Hindlimb muscle (tissue), 1 donor: Measurements from ENCODE around the gene SCAMP4. TPM values are rescaled to one million over a fixed set of nuclear protein-coding genes. Genes with fewer than 3 reads are reported as not detected.
"Not testable (repeated sequence)": the region's sequence is repeated elsewhere in the genome, so short reads cannot be mapped to it uniquely, and the experiment has no call there.

Experiments used
- DNase-seq: peaks from one replicate; pipeline ENCODE4 v3.0.0-alpha.2; 2013
- polyA plus RNA-seq: library from polyadenylated mRNA; unstranded; fragments of 120-200 nt; gene quantifications from one replicate; pipeline ENCODE4 v1.2.1, GENCODE V29; 2013; ENCODE audit not compliant: insufficient read length

The SCAMP4 gene
- polyA plus RNA-seq, 1 donor: 32.5 TPM

GRCh38 chr19:1866693-1867348 lies 38.4 kb upstream of the SCAMP4 start:
- no peak for DNase-seq

GRCh38 chr19:1867349-1867724 lies 37.9 kb upstream of the SCAMP4 start:
- no peak for DNase-seq

GRCh38 chr19:1868971-1869370 lies 36.2 kb upstream of the SCAMP4 start:
- DNase-seq: no peak

- DNase-seq: no peak
Measured at GRCh38 chr19:1871140-1871597, 34.0 kb upstream of the SCAMP4 start.

- no peak for DNase-seq
Measured at GRCh38 chr19:1871630-1872029, 33.6 kb upstream of the SCAMP4 start.

GRCh38 chr19:1872807-1873523 lies 32.2 kb upstream of the SCAMP4 start:
- no peak for DNase-seq

- no peak for DNase-seq
Measured at GRCh38 chr19:1873524-1874473, 31.4 kb upstream of the SCAMP4 start.

- no peak for DNase-seq
Measured at GRCh38 chr19:1874554-1875185, 30.5 kb upstream of the SCAMP4 start.

- not testable (repeated sequence) for DNase-seq
Measured at GRCh38 chr19:1875265-1875645, 29.9 kb upstream of the SCAMP4 start.

GRCh38 chr19:1875646-1876495 lies 29.3 kb upstream of the SCAMP4 start:
- peak; percentile 94 for DNase-seq

GRCh38 chr19:1876496-1877279 lies 28.5 kb upstream of the SCAMP4 start:
- not testable (repeated sequence) for DNase-seq

- not testable (repeated sequence) for DNase-seq
Measured at GRCh38 chr19:1877280-1877660, 27.9 kb upstream of the SCAMP4 start.

GRCh38 chr19:1878583-1878982 lies 26.6 kb upstream of the SCAMP4 start:
- DNase-seq: not testable (repeated sequence)

- not testable (repeated sequence) for DNase-seq
Measured at GRCh38 chr19:1879982-1880381, 25.2 kb upstream of the SCAMP4 start.

- no peak for DNase-seq
Measured at GRCh38 chr19:1880611-1881392, 24.4 kb upstream of the SCAMP4 start.

GRCh38 chr19:1881393-1882088 lies 23.7 kb upstream of the SCAMP4 start:
- DNase-seq: not testable (repeated sequence)

- no peak for DNase-seq
Measured at GRCh38 chr19:1882089-1882785, 23.0 kb upstream of the SCAMP4 start.
